ENCODE results near the gene RABGEF1.
"Not testable (repeated sequence)": the region's sequence is repeated elsewhere in the genome, so short reads cannot be mapped to it uniquely, and the experiment has no call there.

GRCh38 chr7:66783887-66784595 is 43.5 kb downstream of the RABGEF1 start:
- TF ChIP-seq CTCF (IDR thresholded peaks at IDR 0.05); ZFX (IDR thresholded peaks at IDR 0.05; ENCODE audit: borderline replicate concordance): not testable (repeated sequence)
